Stimulated activated CD4-positive, alpha-beta T cell treated with anti-CD3 and anti-CD28 coated beads, Interleukin-1b, Interleukin-23, amount 100 ng/mL, for 48 hours (primary cell): ENCODE data around the gene LBX2.

Experiments
- DNase-seq: peaks from one replicate; pipeline ENCODE4 v3.0.0-alpha.2; 2020

LBX2 gene

DNA sequence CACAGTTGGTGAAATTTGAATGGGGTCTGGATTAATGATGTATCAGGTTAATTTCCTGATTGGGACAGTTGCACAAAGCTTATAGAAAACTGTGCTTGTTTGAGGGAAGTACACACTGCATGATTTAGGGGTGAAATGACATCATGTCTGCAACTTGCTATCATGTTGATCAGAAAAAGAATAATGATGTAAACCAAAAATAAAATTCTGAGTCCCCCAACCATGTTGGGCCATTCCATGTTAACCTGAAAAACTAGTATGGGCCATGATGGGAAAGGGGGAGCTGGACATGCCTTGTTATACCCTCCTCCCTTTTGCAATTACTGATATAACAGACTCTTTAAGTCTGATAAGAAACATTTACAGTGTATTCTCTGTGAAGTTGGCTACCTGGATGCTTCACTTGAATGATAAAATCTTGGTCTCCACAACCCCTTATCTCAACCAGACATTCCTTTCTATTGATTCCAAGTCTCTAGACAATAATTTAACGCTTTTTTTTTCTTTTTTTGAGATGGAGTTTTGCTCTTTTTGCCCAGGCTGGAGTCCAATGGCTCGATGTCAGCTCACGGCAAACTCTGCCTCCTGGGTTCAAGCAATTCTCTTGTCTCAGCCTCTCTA is 48.7 kb downstream of the LBX2 start:
- no peak for DNase-seq

DNA sequence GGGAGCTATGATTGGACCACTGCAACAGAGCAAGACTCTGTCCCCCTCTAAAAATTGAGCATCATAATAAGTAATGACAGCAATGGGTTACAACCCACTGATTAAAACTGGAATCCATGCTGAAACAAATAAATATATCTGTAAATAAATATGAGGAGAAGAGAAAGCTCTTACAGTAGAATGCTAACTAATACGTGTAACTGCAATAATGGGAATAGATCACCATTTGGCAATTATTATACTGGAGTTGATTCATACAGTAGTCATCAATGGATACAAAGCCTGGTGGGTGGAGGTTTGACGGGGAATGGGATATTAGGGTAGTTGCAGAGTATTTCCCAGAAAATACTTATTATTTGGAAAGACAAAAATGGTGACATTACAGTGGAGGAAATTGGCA is 50.6 kb downstream of the LBX2 start:
- DNase-seq = no peak
